ENCODE results near the gene MT1E.
"Not testable (repeated sequence)": the region's sequence is repeated elsewhere in the genome, so short reads cannot be mapped to it uniquely, and the experiment has no call there.

Gene MT1E

DNA sequence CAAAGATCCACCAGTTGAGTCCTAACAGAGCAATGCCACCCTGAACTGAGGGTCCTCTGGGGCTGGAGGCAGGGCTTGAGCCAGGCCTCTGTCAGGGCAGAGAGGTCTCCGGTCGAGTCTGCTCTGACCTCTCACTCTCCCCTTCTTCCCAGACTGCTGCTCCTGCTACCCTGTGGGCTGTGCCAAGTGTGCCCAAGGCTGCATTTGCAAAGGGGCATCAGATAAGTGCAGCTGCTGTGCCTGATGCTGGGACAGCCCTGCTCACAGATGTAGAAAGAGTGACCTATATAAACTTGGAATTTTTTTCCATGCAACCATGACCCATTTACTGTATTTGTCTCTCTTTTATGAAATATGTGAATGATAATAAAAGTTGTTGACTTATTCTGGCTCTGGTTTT, 23.7 kb downstream of the MT1E start:
- DNase-seq = no peak

DNA sequence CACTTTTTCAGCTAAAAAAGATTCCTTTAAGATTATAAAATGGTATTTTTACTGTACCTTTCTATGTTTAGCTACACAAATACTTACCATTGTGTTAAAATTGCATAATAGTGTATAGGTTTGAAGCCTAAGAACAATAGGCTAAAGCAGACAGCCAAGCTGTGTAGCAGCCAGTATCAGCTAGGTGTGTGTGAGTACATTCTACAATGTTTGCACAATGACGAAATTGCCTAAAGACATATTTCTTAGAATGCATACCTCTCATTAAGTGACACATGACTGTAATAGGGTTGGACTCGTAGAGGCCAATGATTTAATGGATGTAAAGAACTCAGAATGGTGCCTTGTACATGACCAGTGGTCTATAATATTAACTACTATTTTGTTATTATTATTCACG, 24.2 kb downstream of the MT1E start:
- no peak for DNase-seq

DNA sequence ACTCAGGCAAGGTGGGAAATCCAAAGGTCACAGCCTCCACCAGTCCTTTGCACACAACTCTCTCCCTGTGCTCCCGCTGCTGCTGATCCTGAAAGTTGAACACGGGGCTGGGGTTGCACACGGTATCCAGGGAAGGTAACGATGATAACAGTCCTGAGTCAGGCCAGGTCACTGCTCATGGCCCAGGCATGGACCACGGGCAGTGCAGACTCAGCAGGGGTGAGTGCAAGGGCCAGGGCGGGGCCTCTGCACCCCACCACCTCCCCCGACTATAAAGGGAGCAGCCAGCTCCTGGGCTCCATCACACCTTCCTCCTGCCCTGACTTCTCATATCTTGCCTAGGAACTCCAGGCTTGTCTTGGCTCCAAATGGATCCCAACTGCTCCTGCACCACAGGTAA, 26.0 kb downstream of the MT1E start, which contains the start of gene MT1B:
Gene MT1B, plus strand, starts transcription at position 301 of the 400 bp plus-strand sequence. Its CDS starts 68 bp downstream, at position 369.
- no peak for DNase-seq

DNA sequence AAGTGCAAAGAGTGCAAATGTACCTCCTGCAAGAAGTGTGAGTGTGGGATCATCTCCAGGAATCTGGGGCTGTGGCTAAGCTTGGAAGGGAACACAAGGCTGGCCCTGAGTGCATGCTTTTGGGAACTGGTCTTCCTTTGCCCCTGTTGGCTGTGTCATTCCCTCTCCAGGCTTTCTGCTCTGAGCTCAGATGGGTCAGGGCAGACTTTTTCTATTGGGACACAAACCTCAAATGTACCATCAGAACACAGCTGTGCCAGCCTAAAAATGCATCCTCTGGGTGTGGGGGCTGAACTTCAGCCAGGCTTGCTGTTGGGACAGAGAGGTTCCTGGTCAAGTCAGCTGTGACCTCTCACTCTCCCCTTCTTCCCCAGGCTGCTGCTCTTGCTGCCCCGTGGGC, 27.0 kb downstream of the MT1E start:
- DNase-seq = no peak

DNA sequence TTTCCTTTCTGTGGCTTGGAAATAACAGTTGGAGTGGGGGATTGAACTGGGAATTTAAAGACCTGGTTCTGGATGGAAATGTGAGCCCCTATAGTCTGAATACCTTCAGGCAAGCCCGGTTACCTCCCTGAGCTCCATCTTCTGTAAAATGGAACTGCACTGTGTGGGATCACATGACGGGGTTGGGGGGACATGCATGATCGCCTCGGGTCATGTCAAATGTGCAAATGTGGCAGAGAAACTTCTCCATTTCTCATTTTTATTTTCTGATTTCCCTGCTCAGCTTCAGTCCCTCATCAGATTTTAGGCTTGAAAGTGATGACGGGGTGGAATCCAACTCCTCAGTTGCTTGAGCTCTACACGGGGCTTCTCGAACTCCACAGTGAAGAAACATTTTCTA, 27.6 kb downstream of the MT1E start:
- no peak for DNase-seq

DNA sequence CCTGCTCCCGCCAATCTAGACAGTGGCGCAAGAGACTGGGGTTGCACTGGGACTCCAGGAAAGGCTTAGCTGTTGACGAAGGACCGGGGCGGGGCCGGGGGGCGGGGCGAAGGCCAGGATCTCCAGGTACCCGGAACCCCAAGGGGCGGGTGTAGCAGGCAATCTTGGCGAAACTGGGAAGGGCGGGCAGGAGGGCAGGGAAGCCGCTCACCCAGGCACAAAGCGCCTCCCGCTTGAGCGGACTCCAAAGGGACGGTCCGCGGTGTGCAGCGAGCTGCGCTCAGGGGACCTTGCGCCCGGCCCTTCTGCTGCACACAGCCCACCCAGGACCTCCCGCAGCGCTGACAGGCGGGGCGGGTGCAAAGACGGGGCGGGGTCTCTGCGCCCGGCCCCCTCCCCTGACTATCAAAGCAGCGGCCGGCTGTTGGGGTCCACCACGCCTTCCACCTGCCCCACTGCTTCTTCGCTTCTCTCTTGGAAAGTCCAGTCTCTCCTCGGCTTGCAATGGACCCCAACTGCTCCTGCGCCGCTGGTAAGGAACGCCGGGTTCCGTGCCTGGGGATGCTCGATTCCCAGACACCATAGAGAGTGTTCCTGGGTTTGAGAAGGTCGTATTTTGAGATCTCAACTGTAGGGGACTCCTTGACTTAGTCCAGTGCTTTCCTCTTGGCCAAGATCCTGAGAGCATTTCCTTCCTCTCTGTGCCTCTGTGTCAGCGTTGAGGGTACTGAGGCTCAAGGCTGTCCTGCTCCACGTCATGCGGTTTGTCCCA, 32.2 kb downstream of the MT1E start, which contains the start of gene MT1F:
Gene MT1F, plus strand, starts transcription at position 405 of the 772 bp plus-strand sequence. Its CDS starts 100 bp downstream, at position 505.
- peak; percentile 59 for DNase-seq

DNA sequence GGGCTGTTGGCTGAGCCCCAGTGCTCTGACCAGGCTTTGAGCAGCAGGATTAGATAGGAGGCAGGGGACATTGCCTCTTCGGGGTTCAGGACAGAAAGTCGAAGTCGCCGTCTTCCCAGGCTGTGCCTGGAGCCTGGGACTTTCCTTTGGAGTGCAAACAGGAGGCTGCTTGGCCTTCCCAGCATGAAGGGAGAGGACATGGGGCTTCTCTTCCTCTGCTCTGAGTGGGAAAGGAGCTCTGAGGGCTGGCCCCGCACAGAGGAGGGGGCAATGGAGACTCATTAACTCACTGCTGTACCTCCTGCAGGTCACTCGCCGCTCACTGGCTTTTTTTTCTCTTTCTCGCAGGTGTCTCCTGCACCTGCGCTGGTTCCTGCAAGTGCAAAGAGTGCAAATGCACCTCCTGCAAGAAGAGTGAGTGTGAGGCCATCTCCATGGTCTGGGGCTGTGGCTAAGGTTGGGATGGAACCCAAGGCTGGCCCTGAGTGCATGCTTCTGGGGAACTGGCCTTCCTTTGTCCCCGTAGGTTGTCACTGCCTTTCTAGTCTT, 32.8 kb downstream of the MT1E start:
- no peak for DNase-seq

DNA sequence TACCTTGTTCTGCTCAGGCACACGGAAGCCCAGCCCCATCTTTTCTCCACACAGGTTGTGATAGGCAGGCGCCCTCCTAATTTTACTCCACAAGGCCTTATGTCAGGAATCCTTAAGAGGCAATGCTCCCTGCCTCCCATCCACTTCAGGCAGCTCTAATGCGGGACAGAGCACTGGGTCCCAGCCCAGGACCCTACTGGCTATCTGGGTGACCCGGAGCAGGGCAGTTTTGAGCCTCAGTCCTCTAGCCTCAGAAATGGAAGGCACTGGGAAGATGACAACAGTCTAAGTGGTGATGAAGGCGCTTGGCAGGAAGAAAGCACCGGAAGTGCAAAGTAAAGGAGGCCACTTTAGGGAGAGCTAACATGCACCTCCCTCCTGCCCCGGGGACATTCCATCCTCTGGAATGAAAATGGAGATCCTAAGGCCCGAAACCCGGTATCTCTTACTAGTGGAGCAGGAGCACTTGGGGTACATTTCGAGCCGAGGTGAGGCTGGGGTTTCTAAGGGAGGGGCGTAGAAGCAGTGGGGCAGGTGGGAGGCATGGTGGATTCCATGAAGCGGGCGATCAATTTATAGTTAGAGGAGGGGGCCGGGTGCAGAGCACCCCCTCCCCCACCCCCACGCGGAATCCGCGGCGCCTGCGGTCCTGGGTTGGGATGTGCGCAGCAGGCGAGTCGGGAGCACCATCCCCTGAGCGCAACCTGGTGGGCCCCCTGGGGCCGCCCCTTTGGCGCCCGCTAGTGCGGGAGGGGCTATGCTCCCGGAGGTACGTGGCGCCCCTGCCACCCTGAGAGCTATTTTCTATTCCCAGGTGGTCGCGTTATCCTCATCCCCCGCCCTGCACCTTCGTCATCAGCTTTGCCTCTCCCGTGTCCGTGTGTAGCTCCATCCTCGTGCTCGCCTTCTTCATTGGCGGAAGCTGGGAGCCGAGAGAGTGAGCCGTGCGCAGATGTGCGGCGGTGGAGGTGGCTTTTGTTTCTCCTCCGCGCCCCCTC, 37.1 kb downstream of the MT1E start:
- no peak for DNase-seq

DNA sequence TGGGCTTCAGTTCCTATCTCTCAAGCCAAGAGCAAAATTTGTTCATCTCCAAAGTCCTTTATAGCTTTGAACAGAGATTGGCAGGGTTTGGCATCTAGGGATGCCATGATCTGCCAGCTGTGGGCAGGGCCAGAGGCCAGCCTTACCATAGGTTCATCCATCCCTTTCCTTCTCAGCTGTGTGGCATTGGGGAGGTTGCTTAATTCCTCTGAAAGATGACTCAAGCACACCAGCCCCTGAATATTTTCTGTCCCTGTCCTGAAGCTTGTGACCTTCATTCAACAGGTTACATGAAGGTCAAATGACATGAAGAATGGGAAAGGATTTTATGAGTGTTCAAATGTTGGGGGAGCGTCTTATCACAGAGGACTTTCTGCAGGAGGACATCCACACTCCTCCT, 38.9 kb downstream of the MT1E start:
- no peak for DNase-seq

DNA sequence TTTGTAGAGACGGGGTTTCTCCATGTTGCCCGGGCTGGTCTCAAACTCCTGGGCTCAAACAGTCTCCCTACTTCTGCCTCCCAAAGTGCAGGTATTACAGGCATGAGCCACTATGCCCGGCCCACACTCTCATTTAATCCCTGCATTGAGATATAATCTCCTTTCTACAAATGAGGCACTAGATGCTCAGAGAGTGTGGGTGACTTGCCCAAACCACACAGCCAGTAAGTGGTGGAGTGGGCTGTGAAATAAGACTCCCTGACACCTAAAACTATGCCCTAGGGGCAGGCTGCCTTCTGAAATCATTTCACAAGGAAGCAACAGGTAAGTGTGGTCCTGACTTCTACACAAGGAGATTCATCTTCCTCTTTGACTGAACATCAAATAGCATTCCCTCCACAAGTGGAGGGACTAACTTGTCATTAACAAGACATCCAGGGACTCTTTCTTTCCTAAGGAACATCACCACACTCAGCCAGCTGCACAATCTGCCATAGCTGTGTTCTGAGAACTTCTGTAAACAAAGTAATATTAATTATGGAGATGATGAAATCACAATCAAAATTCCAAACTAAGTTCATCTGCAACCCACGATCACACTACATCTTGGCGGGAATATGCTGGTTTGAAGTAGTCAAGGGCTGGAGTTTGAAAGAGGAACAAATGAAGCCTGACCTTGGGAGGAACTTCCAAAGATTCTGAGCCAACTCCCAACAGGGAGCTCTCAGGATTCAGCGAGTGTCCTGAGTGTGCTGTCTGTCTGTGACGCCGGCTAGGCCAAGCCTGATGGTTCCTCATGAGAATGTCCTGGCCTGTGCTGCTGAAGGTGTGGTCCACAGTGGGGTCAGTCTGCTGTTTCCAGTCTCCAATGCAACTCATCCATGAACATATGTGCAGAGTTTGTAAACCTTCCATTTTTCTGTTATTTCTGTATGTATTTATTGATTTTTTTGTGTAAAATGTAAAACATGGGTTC, 40.0 kb downstream of the MT1E start:
- not testable (repeated sequence) for DNase-seq

DNA sequence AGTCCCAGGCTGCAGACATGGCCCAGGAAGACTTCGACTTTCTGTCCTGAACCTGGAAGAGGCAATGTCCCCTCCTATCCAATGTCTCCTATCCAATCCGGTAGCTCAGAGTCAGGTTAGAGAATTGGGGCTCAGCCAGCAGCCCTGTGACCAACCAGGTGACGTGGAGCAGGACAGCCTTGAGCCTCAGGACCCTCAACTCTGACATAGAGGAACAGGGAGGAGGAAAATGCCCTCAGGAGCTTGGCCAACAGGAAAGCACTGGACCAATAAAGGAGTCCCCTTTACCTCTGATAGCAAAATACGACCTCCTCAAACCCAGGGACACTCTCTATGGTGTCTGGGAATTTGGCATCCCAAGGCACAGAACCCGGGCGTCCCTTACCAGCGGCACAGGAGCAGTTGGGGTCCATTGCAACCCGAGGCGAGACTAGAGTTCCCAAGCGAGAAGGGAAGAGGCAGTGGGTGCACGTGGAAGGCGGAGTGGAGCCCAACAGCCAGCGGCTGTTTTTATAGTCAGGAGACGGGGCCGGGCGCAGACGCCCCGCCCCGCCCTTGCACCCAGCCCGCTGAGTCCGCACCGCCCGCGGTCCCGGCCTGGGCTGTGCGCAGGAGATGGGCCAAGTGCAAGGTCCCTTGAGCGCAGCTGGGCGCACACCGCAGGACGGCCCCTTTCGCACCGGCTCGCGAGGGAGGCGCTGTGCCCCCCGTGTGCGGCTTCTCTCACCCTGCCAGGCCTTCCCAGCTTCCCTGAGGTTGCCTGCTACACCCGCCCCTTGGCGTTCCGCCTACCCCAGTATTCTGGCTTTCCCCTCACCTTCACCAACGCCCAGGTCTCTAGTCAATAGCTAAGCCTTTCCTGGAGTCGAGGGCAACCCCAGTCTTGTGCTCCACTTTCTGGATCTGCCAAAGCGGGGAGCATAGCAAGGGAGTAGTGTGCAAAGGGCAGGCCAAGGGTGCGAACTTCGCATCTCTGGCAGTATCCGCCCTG, 42.3 kb downstream of the MT1E start, which contains the start of gene MT1G:
Gene MT1G, minus strand, starts transcription at position 485 of the 991 bp plus-strand sequence. Its CDS starts 72 bp downstream, at position 413.
- no peak for DNase-seq

DNA sequence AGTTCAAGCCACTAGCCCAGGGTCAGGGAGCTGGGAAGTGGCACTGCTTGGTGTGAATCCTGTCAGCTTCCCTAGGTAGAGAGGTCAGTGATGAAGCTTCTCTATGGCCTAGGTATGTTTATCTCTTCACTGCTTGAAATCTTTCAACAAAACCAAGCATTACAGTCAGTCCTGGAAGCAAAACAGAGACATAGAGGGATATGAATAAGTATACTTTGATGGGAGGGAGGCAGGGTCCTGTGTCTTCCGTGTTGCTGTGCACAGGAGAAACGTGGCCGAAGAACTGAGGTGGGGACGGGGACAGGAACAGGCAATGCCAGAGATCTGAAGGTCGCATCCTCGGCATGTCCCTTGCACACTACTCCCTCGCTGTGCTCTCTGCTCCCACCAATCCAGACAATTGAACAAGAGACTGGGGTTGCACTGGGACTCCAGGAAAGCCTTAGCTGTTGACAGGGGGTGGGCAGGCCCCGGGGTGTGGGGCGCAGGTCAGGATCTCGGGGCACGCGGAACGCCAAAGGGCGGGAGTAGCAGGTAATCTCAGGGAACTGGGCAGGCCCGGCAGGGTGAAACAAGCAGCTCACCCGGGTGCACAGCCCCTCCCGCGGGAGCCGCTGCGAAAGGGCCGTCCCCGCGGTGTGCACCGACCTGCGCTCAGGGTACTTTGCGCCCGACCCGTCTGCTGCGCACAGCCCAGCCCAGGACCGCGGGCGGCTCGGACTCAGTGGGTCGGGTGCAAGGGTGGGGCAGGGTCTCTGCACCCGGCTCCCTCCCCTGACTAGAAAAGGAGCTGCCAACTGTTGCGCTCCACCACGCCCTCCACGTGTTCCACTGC, 43.6 kb downstream of the MT1E start, which contains the start of gene MT1H:
Gene MT1H, plus strand, starts transcription at position 810 of the 835 bp plus-strand sequence. CDS start 71 bp downstream, outside the sequence.
- DNase-seq = no peak

DNA sequence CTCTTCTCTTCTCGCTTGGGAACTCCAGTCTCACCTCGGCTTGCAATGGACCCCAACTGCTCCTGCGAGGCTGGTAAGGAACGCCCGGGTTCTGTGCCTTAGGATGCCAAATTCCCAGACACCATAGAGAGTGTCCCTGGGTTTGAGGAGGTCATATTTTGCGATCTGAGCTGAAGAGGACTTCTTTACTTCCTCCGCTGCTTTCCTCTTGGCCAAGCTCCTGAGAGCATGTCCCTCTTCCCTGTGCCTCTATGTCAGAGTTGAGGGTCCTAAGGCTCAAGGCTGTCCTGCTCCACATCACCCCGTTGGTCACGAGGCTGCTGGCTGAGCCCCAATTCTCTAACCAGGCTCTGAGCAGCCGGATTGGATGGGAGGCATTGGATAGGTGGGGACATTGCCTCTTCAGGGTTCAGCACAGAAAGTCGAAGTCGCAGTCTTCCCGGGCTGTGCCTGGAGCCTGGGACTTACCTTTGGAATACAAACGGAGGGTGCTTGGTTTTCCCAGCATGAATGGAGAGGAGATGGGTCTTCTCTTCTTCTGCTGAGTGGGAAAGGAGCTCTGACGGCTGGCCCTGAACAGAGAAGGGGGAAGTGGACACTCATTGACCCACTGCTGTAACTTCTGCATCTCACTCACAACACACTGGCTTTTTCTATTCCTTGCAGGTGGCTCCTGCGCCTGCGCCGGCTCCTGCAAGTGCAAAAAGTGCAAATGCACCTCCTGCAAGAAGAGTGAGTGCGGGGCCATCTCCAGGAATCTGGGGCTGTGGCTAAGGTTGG, 44.4 kb downstream of the MT1E start:
- DNase-seq = no peak

DNA sequence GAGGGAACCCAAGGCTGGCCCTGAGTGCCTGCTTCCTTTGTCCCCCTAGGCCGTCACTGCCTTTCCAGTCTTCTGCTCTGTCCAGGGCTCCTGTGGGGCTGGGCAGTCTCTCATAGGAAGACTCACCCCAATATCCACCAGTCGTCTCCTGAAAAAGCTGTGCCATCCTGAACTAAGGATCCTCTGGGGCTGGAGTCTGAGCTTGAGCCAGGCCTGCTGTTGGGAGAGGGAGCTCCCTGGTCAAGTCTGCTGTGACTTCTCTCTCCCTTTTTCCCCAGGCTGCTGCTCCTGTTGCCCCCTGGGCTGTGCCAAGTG, 45.0 kb downstream of the MT1E start:
- DNase-seq = no peak

DNA sequence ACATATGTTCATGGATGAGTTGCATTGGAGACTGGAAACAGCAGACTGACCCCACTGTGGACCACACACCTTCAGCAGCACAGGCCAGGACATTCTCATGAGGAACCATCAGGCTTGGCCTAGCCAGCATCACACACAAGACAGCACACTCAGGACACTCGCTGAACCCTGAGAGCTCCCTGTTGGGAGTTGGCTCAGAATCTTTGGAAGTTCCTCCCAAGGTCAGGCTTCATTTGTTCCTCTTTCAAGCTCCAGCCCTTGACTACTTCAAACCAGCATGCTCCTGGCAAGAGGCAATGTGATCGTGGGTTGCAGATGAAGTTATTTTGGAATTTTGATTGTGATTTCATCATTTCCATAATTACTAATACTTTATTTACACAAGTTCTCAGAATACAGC, 46.1 kb downstream of the MT1E start:
- not testable (repeated sequence) for DNase-seq

DNA sequence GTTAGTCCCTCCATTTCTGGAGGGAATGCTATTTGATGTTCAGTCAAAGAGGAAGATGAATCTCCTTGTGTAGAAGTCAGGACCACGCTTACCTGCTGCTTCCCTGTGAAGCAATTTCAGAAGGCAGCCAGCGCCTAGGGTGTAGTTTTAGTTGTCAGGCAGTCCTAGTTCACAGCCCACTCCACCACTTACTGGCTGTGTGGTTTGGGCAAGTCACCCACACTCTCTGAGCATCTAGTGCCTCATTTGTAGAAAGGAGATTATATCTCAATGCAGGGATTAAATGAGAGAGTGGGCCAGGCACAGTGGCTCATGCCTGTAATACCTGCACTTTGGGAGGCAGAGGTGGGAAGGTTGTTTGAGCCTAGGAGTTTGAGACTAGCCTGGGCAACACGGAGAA, 46.6 kb downstream of the MT1E start:
- not testable (repeated sequence) for DNase-seq

DNA sequence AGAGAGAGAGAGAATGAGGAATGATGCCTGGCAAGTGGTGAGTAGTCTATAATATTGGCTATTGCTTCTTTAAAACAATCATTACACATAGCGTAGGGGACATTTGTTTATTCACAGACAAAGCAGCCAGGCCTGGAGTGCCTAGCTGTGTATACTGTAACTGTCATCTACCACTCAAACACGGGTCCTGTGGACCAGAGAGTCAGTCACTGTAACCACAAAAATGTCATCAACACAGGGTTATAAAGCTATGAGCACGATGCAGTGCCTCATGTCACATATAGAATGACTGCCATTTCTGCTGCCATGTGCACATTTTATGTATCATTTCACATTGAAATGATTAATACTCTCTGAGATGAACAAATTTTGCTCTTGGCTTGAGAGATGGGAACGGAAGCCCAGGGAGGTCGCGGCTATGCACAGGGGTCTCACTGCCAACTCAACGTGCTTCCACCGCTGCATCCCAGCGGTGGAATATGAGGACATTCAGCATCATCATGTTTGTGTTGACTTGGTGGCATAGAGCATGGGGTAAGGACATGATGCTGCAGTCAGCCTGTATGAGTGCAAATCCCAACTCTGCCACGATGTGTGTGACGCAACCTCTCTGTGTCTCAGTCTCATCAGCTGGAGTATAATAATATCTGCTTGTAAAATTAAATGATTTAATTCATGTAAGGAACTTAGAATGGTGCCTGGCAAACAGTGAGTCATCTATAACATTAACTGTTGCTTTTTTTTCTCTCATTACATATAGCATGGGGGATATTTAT, 47.4 kb downstream of the MT1E start:
- no peak for DNase-seq

DNA sequence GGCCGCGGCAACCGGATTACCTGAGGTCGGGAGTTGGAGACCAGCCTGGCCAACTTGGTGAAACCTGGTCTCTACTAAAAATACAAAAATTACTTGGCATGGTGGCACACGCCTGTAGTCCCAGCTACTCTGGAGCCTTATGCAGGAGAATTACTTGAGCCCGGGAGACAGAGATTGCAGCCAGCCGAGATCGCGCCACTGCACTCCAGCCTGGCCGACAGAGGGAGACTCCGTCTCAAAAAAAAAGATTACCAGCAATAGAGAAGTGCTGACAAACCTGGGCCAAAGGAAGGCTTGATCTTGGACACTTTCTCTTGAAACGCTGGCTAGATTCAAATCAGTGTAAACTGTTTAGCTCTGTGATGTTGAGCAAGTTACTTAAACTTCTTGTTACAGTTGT, 48.3 kb downstream of the MT1E start:
- no peak for DNase-seq
